Neural cell (in vitro differentiated cells): ENCODE measurements around the gene TUBB4B.

Experiments used
- POLR2AphosphoS5 ChIP-seq: IDR thresholded peaks from 2 replicates; pipeline ENCODE4 v1.6.1; 2012
- TAF1 ChIP-seq: IDR thresholded peaks from 2 replicates; pipeline ENCODE4 v1.6.1; 2012; ENCODE audit warnings: low read depth
- TF ChIP-seq, protein P1 (sequence below): fragments of 450-650 bp; IDR thresholded peaks from 2 replicates; pipeline ENCODE4 v1.5.1; 2014; ENCODE audit warnings: antibody characterized with exemption, mild to moderate bottlenecking, moderate library complexity; ENCODE audit not compliant: poor library complexity, severe bottlenecking

DNA sequence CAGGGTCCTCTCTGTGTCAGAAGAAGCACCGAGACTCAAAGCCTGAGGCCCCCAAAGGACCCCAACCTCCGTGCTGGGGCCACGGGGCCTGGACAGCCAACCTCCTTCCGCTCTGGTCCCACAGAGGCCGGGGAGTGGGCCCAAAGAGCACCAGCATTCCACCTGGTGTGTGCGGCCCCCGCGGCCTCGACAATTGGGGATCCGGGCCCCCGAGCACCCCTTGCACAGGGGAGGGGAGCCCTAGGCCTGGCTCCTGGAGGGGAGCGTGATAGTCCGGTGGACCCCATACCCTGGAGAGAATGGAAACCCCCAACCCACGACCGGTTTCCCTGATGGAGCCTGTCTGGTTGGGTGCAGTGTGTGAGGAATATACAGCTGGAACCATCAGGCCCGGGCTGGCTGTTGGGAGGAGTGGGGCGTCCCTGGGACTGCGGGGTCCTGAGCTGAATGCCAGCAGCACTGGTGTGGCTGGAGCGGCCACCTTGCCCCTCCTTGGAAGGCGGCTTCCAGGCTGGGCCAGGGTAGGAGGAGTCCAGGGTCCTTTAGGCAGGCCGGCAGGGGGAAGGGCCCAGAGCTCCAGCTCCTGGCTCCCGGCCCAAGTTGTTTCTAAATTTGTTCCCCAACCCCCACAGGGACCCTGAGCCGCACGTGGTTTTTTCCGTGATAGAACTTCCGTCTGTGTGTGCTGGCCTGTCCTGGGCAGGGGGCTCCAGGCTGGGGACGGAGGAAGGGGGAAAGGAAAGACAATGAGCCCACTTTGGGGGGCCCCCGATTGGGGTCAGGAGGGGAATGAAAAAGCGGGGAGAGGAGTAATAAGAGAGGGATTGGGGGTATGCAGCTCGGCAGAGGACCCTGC, 35.6 kb downstream of the TUBB4B start:
- TF ChIP-seq, protein P1, sequence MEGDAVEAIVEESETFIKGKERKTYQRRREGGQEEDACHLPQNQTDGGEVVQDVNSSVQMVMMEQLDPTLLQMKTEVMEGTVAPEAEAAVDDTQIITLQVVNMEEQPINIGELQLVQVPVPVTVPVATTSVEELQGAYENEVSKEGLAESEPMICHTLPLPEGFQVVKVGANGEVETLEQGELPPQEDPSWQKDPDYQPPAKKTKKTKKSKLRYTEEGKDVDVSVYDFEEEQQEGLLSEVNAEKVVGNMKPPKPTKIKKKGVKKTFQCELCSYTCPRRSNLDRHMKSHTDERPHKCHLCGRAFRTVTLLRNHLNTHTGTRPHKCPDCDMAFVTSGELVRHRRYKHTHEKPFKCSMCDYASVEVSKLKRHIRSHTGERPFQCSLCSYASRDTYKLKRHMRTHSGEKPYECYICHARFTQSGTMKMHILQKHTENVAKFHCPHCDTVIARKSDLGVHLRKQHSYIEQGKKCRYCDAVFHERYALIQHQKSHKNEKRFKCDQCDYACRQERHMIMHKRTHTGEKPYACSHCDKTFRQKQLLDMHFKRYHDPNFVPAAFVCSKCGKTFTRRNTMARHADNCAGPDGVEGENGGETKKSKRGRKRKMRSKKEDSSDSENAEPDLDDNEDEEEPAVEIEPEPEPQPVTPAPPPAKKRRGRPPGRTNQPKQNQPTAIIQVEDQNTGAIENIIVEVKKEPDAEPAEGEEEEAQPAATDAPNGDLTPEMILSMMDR = no peak
- TF ChIP-seq POLR2AphosphoS5 = no peak
- no peak for TF ChIP-seq TAF1
